HPDE6-E6E7 (cell line): Measurements from ENCODE around the gene SLC30A1.
"Not testable (repeated sequence)": the region's sequence is repeated elsewhere in the genome, so short reads cannot be mapped to it uniquely, and the experiment has no call there.

Experiments used
- DNase-seq: peaks from one replicate; pipeline ENCODE4 v3.0.0; 2011; ENCODE audit warnings: missing footprints; ENCODE audit errors: extremely low spot score

Gene SLC30A1

DNA sequence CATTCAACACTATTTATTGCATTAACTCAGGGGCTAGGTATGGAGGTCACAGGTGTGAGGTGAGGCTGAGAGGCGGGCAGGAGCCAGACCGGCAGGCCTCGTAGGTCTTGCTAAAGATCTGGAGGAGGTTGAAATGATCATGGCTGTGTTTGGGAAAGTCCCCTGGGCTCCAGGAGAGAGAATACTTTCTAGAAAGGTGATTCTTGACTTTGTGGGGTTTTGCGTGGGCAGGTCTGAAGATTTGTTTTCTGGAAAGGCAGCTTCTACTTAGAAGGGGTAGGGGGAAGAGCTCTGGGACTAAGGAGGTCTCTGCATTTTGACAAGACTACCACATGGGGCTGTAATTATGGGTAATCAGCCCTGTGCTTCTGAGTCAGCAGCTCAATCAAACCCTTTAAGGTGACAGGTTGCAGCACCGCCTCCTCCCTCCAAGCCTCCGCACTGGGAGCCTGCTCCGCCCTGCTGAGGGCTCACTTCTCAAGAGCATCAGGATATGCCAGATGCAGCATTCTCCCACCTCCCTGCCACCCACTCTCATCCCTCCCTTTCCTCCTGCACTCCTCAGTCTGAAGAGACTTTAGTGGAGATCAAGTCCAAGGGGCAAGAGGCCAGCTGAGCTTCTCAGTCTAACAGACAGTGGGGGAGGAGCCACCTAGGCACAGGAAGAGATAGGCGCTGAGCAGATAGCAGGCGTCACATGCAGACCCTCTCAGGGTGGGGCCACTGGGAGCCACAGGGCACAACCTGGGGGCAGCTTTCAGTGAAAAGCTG, 30.5 kb downstream of the SLC30A1 start:
- DNase-seq = no peak

- no peak for DNase-seq
These were observed 31.3 kb downstream of the SLC30A1 start for GRCh38 chr1:211547710-211548109.

DNA sequence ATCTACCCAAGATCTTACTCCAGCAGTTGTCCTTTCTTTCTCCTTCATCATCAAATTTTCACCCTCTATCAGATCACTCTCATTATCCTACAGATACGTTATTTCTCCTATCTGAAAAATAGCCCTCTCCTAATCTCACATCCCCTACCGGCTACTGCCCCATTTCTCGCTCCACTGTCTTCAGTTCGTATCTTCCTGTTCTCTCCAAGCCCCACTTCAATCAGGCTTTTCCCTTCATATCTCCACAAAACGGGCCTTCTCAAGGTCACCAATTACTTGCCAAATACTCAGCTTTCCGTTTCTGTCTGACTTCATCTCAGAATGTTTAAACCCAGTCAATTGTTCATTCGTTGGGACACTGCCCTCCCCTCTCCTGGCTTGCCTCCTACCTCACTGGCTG, 32.4 kb downstream of the SLC30A1 start:
- no peak for DNase-seq

DNA sequence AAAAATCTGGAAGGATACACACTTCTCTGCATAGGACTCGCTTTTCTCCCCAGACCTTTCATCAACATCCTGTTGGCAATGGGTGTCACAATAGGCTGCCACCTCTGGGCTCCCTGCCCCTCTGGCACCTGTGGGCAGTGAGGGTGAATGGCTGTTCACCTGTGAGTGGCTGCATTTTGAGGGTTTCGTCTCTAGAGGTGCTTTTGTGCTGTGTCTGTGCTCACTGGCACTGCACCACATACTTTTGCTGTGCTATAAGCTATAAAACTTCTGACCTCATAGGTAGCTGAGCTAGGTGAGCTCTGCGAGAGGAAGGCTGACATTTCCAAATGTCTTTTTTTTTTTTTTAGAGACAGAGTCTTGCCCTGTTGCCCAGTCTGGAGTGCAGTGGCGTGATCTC, 35.9 kb downstream of the SLC30A1 start:
- no peak for DNase-seq

DNA sequence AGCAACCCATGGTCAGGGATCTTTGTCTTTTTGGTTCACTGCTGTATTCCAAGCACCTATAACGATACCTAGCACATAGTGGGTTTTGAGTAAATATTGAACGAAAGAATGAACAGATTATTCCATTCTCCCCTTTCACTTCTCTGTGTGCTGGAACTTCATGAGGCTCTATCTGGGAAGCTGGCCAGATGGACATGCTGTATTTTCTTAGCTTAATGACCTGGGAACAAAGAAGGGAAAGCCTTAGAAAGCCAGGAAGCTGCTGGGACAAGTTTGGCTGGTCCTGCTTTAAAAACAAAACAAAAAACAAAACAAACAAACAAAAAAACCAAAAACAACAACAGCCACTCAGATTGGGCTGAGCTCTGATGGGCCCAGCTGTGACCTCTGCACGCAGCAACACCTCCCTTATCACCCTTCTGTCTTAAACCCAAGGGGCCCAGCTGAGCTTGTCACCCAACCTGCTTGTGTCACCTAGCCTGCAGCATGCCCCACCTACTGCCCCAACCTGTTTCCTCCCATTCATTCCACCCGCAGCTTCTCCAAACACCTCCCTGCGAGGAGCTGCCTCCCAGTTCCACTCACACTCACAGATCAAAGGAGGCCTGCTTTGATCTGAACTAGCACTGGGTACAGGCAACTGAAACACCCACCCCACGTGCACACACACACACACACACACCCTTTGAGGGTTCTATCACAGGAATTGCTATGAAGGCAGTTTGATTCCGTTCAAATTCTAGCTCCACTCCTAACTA, 37.1 kb downstream of the SLC30A1 start:
- no peak for DNase-seq

GRCh38 chr1:211541278-211541677, 37.7 kb downstream of the SLC30A1 start:
- no peak for DNase-seq

- not testable (repeated sequence) for DNase-seq
These were observed 38.1 kb downstream of the SLC30A1 start for GRCh38 chr1:211540824-211541223.

DNA sequence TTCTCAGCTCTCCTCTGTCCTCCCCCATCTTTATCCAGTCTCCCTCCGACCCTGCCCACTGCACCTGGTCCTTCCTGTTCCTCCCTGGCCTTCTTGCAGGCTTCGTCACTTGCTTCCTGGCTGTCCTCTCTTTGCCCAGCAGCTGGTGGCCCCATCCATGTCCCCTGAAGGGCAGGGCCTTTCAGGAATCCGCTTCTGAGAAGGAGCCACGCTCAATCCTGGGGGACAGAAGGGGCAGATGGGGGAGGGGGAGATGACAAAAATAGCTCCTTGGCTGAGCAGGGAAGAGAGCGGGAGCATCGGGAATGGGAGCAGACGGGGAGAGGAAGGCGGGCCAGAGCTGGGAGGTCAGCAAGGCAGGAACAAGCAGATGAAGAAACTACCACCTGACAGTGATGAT, 40.7 kb downstream of the SLC30A1 start:
- no peak for DNase-seq

DNA sequence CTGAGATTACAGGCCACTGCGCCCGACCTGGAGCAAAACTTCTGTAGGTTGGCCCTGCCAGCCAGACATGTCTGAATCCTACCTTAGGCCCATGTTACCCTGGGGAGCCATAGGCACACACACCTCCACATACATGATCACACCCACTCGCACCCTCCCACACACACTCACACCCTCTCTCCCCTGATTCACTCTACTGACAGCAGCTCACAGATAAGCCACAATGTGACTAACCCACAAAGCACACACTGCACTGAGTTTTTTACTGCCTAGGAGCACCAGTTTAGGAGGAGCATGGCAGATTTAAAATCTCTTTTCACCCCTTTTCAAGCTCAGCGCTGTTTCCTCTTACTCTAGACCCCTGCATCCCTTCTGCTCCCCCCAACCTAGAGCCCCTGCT, 41.7 kb downstream of the SLC30A1 start:
- no peak for DNase-seq

DNA sequence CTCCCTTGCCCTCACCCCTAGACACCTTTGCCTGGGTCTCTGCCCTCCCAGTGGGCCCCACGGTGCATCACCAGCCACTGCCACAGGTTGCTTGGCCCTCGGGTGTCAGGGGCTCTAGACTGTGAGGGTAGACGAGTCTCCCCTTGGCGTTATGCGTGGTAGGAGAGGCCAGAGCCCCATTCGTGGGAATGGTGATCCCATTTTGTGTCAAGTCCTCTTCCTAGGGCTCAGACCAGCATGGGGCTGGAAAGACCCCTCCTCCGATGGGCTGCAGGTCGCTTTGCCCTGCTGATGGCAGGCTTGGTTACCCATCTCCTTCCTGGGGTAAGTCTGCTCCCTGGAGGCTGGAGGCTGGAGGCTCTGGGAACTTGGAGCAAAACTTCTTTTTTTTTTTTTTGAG, 42.4 kb downstream of the SLC30A1 start:
- no peak for DNase-seq

GRCh38 chr1:211535346-211535745, 43.6 kb downstream of the SLC30A1 start:
- no peak for DNase-seq

- DNase-seq = no peak
These were observed 44.2 kb downstream of the SLC30A1 start for GRCh38 chr1:211534545-211535291.

DNA sequence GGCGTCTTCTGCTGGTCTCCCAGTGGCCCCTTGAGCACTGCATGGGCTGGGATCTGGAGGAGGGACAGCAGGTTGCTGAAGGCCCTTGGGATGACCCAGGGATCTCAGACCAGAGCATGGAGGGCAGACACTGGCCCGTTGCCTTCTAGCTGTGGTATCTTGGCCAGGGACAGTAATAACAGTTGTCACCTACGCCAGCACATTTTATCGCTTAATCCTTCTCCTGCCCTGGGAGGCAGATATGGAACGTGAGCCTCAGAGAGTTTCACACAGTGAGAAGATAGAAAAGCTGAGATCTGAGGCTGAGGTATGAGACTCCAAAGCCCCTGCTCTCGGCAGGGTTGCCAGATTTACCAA, 46.9 kb downstream of the SLC30A1 start:
- no peak for DNase-seq

- no peak for DNase-seq
These were observed 47.5 kb downstream of the SLC30A1 start for GRCh38 chr1:211531194-211532087.

GRCh38 chr1:211530102-211530501, 48.9 kb downstream of the SLC30A1 start:
- DNase-seq = no peak

DNA sequence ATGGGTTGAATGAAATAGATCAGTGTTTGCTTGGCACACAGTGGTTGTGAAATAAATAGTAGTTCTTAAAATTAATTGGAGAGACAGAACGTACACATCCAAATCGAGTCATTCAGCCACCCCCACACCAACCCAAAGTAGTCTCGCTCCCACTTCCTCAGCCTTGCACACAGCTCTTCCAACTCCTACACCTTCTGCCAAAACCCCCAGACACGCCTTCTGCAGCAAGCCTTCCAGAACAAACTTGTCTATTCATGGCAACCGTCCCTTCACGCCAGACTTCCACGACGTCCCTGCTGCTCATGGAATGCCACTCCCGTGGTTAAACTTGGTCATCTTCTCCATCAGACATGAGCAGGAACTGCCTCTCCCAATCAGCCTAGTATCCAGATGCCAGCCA, 49.5 kb downstream of the SLC30A1 start:
- DNase-seq = no peak

DNA sequence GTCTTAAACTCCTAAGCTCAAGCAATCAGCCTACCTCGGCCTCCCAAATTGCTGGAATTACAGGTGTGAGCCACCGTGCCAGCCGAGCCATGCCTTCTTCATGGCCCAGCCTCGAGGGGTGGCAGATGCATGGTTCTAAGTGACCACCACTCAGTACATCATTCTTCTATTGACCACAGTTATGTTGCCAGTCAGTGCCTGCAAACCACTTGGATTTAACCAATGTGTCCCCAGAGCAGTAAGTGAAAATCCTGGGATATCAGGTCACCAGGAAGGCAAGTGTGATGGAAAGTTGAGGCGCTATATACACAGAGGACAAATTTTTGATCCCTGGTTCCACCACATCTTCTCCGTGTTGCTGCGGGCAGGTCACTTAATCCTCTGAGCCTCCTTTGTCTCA, 50.0 kb downstream of the SLC30A1 start:
- DNase-seq = no peak

DNA sequence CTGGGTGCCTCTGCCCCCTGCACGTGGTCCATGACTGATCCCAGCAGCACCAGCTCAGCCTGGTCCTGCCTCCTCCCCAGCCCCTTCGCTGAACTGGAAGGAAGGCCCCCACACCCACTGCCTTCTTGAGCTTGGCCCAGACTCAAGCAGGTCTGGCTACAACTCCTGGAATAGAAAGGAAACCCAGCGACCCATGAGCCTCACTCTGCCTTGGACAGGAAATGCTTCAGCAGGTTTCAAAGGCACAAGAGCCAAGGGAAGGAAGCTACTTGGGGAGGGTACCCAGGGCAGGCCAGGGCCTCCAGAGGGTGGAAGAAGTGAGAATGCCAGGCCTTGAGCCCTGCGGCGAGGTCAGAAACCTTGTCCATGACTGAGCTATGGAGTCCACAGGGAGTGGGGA, 51.1 kb downstream of the SLC30A1 start:
- DNase-seq = no peak

DNA sequence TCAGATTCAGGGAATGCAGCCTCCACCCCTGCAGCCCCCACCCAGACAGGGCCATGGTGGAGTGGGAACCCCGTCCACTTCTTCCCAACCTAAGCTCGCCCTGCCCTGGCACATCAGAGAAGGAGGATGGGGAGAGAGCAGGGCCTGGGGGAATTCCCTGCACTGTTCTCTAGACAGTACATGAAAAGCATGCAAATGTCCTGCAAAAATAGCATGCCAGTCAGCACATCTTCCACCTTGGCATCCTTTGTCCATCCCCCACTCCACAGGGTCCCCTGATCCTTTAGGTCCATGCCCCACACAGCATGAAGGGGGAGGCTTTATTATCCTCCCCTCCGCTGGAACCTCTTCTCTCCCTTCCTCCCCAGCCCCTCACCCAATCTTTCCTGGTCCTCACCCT, 52.0 kb downstream of the SLC30A1 start:
- no peak for DNase-seq

GRCh38 chr1:211526101-211526500, 52.9 kb downstream of the SLC30A1 start:
- no peak for DNase-seq

GRCh38 chr1:211525101-211525676, 53.8 kb downstream of the SLC30A1 start:
- DNase-seq = no peak
